Astrocyte (in vitro differentiated cells and primary cell): ENCODE measurements around the gene MTF1. TPM values are rescaled to one million over a fixed set of nuclear protein-coding genes. Genes with fewer than 3 reads are reported as not detected.
A peak's percentile ranks its signal among the peaks of the same experiment; 100 is the strongest.

Source experiments
- DNase-seq: peaks from one replicate; pipeline ENCODE4 v3.0.0-alpha.2; 2010; ENCODE audit warnings: low read depth
- FAIRE-seq: peaks from 2 replicates; lab custom pipeline; 2011; peaks lifted over from hg19 to GRCh38; lab: Jason Lieb, UNC
- H2AFZ ChIP-seq: 2 replicates; pipeline ENCODE4 v1.6.0; 2012; ENCODE audit warnings: low read depth, low read length, inconsistent platforms
- H3K27ac ChIP-seq: 2 replicates; pipeline ENCODE4 v1.5.1; 2011; ENCODE audit warnings: low read depth, low read length, inconsistent platforms
- H3K27me3 ChIP-seq: 2 replicates; pipeline ENCODE4 v1.6.0; 2011; ENCODE audit warnings: low read length, inconsistent platforms; ENCODE audit not compliant: insufficient read depth
- H3K36me3 ChIP-seq: 2 replicates; pipeline ENCODE4 v1.5.1; 2011; ENCODE audit warnings: low read length, inconsistent platforms; ENCODE audit not compliant: insufficient read depth
- H3K4me1 ChIP-seq: 2 replicates; pipeline ENCODE4 v1.5.1; 2011; ENCODE audit warnings: low read length, inconsistent platforms; ENCODE audit not compliant: insufficient read depth
- H3K4me2 ChIP-seq: 2 replicates; pipeline ENCODE4 v1.6.0; 2012; ENCODE audit warnings: low read length, inconsistent platforms
- H3K4me3 ChIP-seq: 2 replicates; pipeline ENCODE4 v1.5.1; 2011; ENCODE audit warnings: low read depth, mild to moderate bottlenecking, low read length, inconsistent platforms; ENCODE audit not compliant: insufficient read depth
- H3K79me2 ChIP-seq: 2 replicates; pipeline ENCODE4 v1.6.0; 2012; ENCODE audit warnings: mild to moderate bottlenecking, low read length, inconsistent platforms; ENCODE audit not compliant: insufficient read depth
- H3K9ac ChIP-seq: 2 replicates; pipeline ENCODE4 v1.6.0; 2012; ENCODE audit warnings: mild to moderate bottlenecking, low read length, inconsistent platforms
- H3K9me3 ChIP-seq: 2 replicates; pipeline ENCODE4 v1.5.1; 2012; ENCODE audit warnings: low read depth, mild to moderate bottlenecking, low read length, inconsistent platforms; ENCODE audit not compliant: insufficient read depth
- H4K20me1 ChIP-seq: 2 replicates; pipeline ENCODE4 v1.6.0; 2012; ENCODE audit warnings: low read length, inconsistent platforms; ENCODE audit not compliant: insufficient read depth
- H3K27ac Mint-ChIP-seq: one replicate; pipeline ENCODE4 v1.8.0; 2021; ENCODE audit warnings: mild to moderate bottlenecking, mixed read lengths; ENCODE audit not compliant: unreplicated experiment
- H3K27me3 Mint-ChIP-seq: one replicate; pipeline ENCODE4 v1.8.0; 2021; ENCODE audit warnings: low read depth, mixed read lengths; ENCODE audit not compliant: unreplicated experiment
- H3K36me3 Mint-ChIP-seq: one replicate; pipeline ENCODE4 v1.8.0; 2021; ENCODE audit warnings: low read depth, mixed read lengths; ENCODE audit not compliant: unreplicated experiment
- H3K4me1 Mint-ChIP-seq: one replicate; pipeline ENCODE4 v1.8.0; 2021; ENCODE audit warnings: low read depth, mixed read lengths; ENCODE audit not compliant: unreplicated experiment
- H3K4me3 Mint-ChIP-seq: one replicate; pipeline ENCODE4 v1.8.0; 2021; ENCODE audit warnings: mild to moderate bottlenecking, moderate library complexity, mixed read lengths; ENCODE audit not compliant: unreplicated experiment
- H3K9me3 Mint-ChIP-seq: one replicate; pipeline ENCODE4 v1.8.0; 2021; ENCODE audit warnings: mild to moderate bottlenecking, mixed read lengths; ENCODE audit not compliant: unreplicated experiment
- EZH2 ChIP-seq: IDR thresholded peaks from 2 replicates; pipeline ENCODE4 v1.6.1; 2012; ENCODE audit warnings: mild to moderate bottlenecking, low read length, inconsistent platforms; ENCODE audit not compliant: insufficient read depth
- total RNA-seq: library from RNA; stranded (reverse); gene quantifications from 2 replicates; pipeline ENCODE4 v1.2.1, GENCODE V29; 2021
- TF ChIP-seq, protein P1 (sequence below): IDR thresholded peaks from 2 replicates; pipeline ENCODE4 v1.5.1; 2011; ENCODE audit warnings: low read depth, mild to moderate bottlenecking, inconsistent platforms, low read length, moderate library complexity; ENCODE audit not compliant: insufficient read depth

Gene MTF1
- total RNA-seq, 1 donor from 2014 or later: 16.7 TPM

GRCh38 chr1:37862330-37862729, 2.9 kb upstream of the MTF1 start:
- Mint-ChIP-seq H3K4me1 (peaks cover 9% of the 10 kb centered on the region), H3K27ac (no peak overlapping the region), H3K4me3 (no peak overlapping the region), H3K27me3 (no peaks in the 10 kb centered on the region), H3K9me3 (no peaks in the 10 kb centered on the region), H3K36me3 (peaks cover 7% of the 10 kb centered on the region)
- H3K4me1 ChIP-seq: peaks cover 13% of the 10 kb centered on the region
- H3K27me3 ChIP-seq: no peaks in the 10 kb centered on the region
- no peak overlapping the region for H3K4me2 ChIP-seq
- no peaks in the 10 kb centered on the region for H3K9me3 ChIP-seq
- no peak overlapping the region for H3K9ac ChIP-seq
- no peak overlapping the region for H2AFZ ChIP-seq
- no peak for FAIRE-seq
- H3K79me2 ChIP-seq: peaks cover 21% of the 10 kb centered on the region
- no peak for DNase-seq
- H4K20me1 ChIP-seq: peaks cover 12% of the 10 kb centered on the region
- no peak overlapping the region for H3K27ac ChIP-seq
- no peak overlapping the region for H3K4me3 ChIP-seq
- peaks cover 16% of the 10 kb centered on the region for H3K36me3 ChIP-seq
- no peak for TF ChIP-seq EZH2
- TF ChIP-seq, protein P1, sequence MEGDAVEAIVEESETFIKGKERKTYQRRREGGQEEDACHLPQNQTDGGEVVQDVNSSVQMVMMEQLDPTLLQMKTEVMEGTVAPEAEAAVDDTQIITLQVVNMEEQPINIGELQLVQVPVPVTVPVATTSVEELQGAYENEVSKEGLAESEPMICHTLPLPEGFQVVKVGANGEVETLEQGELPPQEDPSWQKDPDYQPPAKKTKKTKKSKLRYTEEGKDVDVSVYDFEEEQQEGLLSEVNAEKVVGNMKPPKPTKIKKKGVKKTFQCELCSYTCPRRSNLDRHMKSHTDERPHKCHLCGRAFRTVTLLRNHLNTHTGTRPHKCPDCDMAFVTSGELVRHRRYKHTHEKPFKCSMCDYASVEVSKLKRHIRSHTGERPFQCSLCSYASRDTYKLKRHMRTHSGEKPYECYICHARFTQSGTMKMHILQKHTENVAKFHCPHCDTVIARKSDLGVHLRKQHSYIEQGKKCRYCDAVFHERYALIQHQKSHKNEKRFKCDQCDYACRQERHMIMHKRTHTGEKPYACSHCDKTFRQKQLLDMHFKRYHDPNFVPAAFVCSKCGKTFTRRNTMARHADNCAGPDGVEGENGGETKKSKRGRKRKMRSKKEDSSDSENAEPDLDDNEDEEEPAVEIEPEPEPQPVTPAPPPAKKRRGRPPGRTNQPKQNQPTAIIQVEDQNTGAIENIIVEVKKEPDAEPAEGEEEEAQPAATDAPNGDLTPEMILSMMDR: no peak

GRCh38 chr1:37861151-37861550, 1.8 kb upstream of the MTF1 start:
- H3K27me3 Mint-ChIP-seq: no peaks in the 10 kb centered on the region
- TF ChIP-seq EZH2: no peak
- TF ChIP-seq, protein P1: no peak
- Histone ChIP-seq H3K36me3 (peaks cover 22% of the 10 kb centered on the region), H4K20me1 (peaks cover 16% of the 10 kb centered on the region), H3K4me1 (peaks cover 13% of the 10 kb centered on the region), H3K4me3 (no peak overlapping the region), H2AFZ (no peak overlapping the region), H3K27ac (no peak overlapping the region), H3K4me2 (no peak overlapping the region), H3K79me2 (peaks cover 31% of the 10 kb centered on the region), H3K9me3 (no peaks in the 10 kb centered on the region), H3K9ac (no peak overlapping the region), H3K27me3 (no peaks in the 10 kb centered on the region)
- DNase-seq (no peak), FAIRE-seq (no peak)
- no peak overlapping the region for H3K4me3 Mint-ChIP-seq
- peaks cover 7% of the 10 kb centered on the region for H3K36me3 Mint-ChIP-seq
- H3K4me1 Mint-ChIP-seq: peaks cover 9% of the 10 kb centered on the region
- H3K9me3 Mint-ChIP-seq: no peaks in the 10 kb centered on the region
- H3K27ac Mint-ChIP-seq: peak overlapping the region; percentile 87

- Histone ChIP-seq H3K4me2 (peak overlapping the region; percentile 90), H3K79me2 (peaks cover 37% of the 10 kb centered on the region), H2AFZ (no peak overlapping the region), H3K9ac (peak overlapping the region; percentile 92), H3K27me3 (no peaks in the 10 kb centered on the region), H3K4me1 (peaks cover 7% of the 10 kb centered on the region), H3K27ac (peak overlapping the region; percentile 79), H3K4me3 (peak overlapping the region; percentile 89), H3K9me3 (no peaks in the 10 kb centered on the region), H4K20me1 (peaks cover 16% of the 10 kb centered on the region), H3K36me3 (peaks cover 17% of the 10 kb centered on the region)
- H3K9me3 Mint-ChIP-seq: no peaks in the 10 kb centered on the region
- no peak for DNase-seq
- H3K27me3 Mint-ChIP-seq: no peaks in the 10 kb centered on the region
- peak overlapping the region; percentile 96 for H3K4me3 Mint-ChIP-seq
- peak overlapping the region; percentile 87 for H3K27ac Mint-ChIP-seq
- TF ChIP-seq EZH2: no peak
- TF ChIP-seq, protein P1: no peak
- H3K36me3 Mint-ChIP-seq: peaks cover 5% of the 10 kb centered on the region
- peaks cover 9% of the 10 kb centered on the region for H3K4me1 Mint-ChIP-seq
- FAIRE-seq: no peak
Measured at GRCh38 chr1:37860346-37860666, 914 bp upstream of the MTF1 start.
